OCI-LY3 (cell line): ENCODE measurements around the gene ZNF519.
A peak's percentile ranks its signal among the peaks of the same experiment; 100 is the strongest.
"Not testable (repeated sequence)": the region's sequence is repeated elsewhere in the genome, so short reads cannot be mapped to it uniquely, and the experiment has no call there.

Source experiments
- H2AFZ ChIP-seq: fragments of 200-600, 300-600 bp; shearing (Covaris generic); 2 replicates; pipeline ENCODE4 v1.6.0; 2014; ENCODE audit warnings: antibody characterized with exemption, low read depth, low read length
- H3K27ac ChIP-seq: fragments of 200-600, 300-600 bp; sonication (generic); 2 replicates; pipeline ENCODE4 v1.5.1; 2014; ENCODE audit warnings: mild to moderate bottlenecking, low read length, moderate library complexity, mixed read lengths
- H3K27me3 ChIP-seq: fragments of 200-600, 300-600 bp; sonication (generic); 2 replicates; pipeline ENCODE4 v1.6.1; 2014; ENCODE audit warnings: low read depth, low read length, mixed read lengths
- H3K36me3 ChIP-seq: fragments of 200-600, 300-600 bp; sonication (generic); replicated peaks from 2 replicates; pipeline ENCODE3; 2014; ENCODE audit warnings: low read depth, low read length, mixed read lengths
- H3K4me1 ChIP-seq: fragments of 300-600, 200-600 bp; sonication (generic); 2 replicates; pipeline ENCODE4 v1.6.1; 2014; ENCODE audit warnings: low read length, mixed read lengths
- H3K4me2 ChIP-seq: fragments of 200-600, 300-600 bp; sonication (generic); 2 replicates; pipeline ENCODE4 v1.6.1; 2014; ENCODE audit warnings: low read length, mixed read lengths
- H3K4me3 ChIP-seq: fragments of 300-600, 200-600 bp; sonication (generic); 2 replicates; pipeline ENCODE4 v1.5.1; 2014; ENCODE audit warnings: antibody characterized with exemption, mild to moderate bottlenecking, low read length, moderate library complexity
- H3K79me2 ChIP-seq: fragments of 300-600, 200-600 bp; shearing (Covaris generic); 2 replicates; pipeline ENCODE4 v1.6.1; 2014; ENCODE audit warnings: mild to moderate bottlenecking, low read length, mixed read lengths
- H3K9ac ChIP-seq: fragments of 300-600, 200-600 bp; shearing (Covaris generic); 2 replicates; pipeline ENCODE4 v1.6.0; 2014; ENCODE audit warnings: mild to moderate bottlenecking, low read length, moderate library complexity
- H3K9me3 ChIP-seq: fragments of 200-600, 300-600 bp; shearing (Covaris generic); 2 replicates; pipeline ENCODE4 v1.6.1; 2014; ENCODE audit warnings: low read length, mixed read lengths; ENCODE audit not compliant: insufficient read depth
- H4K20me1 ChIP-seq: fragments of 200-600, 300-600 bp; sonication (generic); 2 replicates; pipeline ENCODE4 v1.6.1; 2016; ENCODE audit warnings: low read length, mixed read lengths; ENCODE audit not compliant: insufficient read depth
- EZH2phosphoT487 ChIP-seq: fragments of 200-600 bp; shearing (Covaris generic); IDR thresholded peaks from 2 replicates; pipeline ENCODE4 v1.6.1; 2018; ENCODE audit warnings: antibody characterized with exemption, mixed run types, low read depth
- TF ChIP-seq, protein P1 (sequence below): fragments of 200-600, 300-600 bp; sonication (generic); IDR thresholded peaks from 2 replicates; pipeline ENCODE4 v1.5.1; 2014; ENCODE audit warnings: antibody characterized with exemption, low read length, low read depth

Gene ZNF519

DNA sequence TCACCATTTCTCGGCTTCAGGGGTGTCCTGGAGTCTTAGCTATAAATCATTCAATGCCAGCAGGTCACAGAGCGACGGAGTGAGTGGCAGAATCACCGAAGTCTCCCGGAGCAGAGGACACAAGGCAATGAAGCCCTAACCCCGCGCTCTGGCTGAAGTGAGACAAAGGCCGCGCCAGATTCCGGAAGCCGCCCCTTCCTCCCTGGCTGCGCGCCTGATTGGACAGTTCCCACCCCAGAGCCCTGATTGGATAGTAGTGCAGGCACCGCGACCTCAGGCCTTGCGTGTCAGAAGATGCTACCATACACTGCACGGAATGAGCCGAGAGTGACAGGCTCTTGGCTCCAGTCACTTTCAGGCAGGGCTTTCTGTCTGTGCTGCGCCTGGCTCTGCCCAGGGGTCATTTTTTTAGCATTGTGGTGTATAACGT, at the start of gene ZNF519:
Gene ZNF519, minus strand, starts transcription at position 165 of the 430 bp plus-strand sequence. Its CDS starts 158 bp downstream, at position 7.
- H3K79me2 ChIP-seq = peaks cover 48% of the 10 kb centered on the region
- H3K9ac ChIP-seq = peak within 1 kb of the TSS; percentile 71
- not testable (repeated sequence) for H3K9me3 ChIP-seq, H3K36me3 ChIP-seq, H3K4me1 ChIP-seq, H3K27me3 ChIP-seq, H4K20me1 ChIP-seq
- H3K4me2 ChIP-seq = peak within 1 kb of the TSS; percentile 81
- H3K27ac ChIP-seq = peak within 1 kb of the TSS; percentile 12; the same call in 1 of the 2 replicates
- H3K4me3 ChIP-seq = peak within 1 kb of the TSS; percentile 81
- peak within 1 kb of the TSS; percentile 77; the same call in 1 of the 2 replicates for H2AFZ ChIP-seq

DNA sequence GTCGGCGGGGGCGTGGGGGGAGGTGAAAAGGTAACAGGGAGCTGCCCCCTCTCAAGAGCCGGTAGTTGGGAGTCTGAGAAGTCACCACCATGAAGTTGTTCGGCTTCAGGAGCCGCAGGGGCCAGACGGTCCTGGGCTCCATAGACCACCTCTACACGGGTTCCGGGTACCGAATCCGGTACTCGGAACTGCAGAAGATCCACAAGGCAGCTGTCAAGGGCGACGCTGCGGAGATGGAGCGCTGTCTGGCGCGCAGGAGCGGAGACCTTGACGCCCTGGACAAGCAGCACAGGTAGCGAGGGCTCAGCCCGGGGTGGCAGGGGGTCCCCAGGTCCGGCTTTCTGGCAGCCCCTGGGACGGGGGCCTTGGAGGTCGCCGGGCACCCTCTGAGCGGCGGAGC, 47.1 kb upstream of the ZNF519 start:
- peak overlapping the region; percentile 92 for H3K4me3 ChIP-seq

DNA sequence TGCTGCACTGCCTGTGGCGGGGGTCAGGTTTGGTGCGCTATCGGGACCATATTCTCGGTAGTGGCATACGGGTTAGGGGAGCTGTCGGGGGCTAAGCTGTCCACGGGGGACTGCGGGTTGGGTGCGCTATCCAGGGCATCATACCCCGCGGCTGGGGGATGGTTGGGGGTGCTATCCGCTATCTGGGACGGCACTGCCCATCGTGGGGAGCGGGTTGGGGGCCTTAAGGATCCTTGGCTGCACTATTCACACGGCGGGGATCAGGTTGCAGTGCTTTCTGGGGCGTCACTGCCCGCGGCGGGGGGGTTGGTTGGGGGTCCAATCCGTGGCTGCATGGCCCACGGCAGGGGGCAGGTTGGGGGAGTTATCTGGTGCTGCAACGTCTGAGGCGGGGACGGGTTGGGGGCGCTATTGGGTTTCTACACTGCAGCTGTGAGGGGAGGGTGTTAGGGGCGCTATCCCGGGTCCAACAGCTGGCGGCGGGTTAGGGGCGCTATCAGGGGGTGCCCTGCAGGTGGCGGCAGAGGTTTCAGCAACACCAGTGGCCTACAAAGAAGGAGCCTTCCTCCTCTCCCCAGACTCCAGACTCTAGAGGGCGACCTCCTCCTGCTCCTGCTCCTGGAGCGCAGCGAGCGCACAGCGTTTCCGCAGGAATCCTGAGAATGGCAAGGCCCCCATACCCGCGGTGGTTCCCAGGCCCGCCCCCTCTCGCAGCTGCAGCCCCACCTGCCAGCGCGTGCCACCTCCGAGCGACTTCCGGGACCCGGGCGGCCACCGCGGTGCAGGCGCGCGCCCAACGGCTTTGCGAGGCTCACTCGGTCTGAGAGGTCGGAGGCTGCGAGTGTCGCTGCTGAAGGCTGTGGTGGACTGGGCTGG, 46.3 kb upstream of the ZNF519 start:
- Histone ChIP-seq H3K4me2 (peak overlapping the region; percentile 87), H2AFZ (peak overlapping the region; percentile 70; the same call in 1 of the 2 replicates)
- TF ChIP-seq, protein P1, sequence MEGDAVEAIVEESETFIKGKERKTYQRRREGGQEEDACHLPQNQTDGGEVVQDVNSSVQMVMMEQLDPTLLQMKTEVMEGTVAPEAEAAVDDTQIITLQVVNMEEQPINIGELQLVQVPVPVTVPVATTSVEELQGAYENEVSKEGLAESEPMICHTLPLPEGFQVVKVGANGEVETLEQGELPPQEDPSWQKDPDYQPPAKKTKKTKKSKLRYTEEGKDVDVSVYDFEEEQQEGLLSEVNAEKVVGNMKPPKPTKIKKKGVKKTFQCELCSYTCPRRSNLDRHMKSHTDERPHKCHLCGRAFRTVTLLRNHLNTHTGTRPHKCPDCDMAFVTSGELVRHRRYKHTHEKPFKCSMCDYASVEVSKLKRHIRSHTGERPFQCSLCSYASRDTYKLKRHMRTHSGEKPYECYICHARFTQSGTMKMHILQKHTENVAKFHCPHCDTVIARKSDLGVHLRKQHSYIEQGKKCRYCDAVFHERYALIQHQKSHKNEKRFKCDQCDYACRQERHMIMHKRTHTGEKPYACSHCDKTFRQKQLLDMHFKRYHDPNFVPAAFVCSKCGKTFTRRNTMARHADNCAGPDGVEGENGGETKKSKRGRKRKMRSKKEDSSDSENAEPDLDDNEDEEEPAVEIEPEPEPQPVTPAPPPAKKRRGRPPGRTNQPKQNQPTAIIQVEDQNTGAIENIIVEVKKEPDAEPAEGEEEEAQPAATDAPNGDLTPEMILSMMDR = peak; percentile 68

More for the DNA sequence above, 47.1 kb upstream of the ZNF519 start:
- Histone ChIP-seq H3K36me3 (no peaks in the 10 kb centered on the region), H3K79me2 (no peaks in the 10 kb centered on the region), H4K20me1 (no peaks in the 10 kb centered on the region), H3K4me1 (no peaks in the 10 kb centered on the region), H3K4me2 (peak overlapping the region; percentile 87), H3K9ac (peak overlapping the region; percentile 75), H3K27ac (no peak overlapping the region), H3K27me3 (no peaks in the 10 kb centered on the region), H2AFZ (peak overlapping the region; percentile 70; the same call in 1 of the 2 replicates), H3K9me3 (no peaks in the 10 kb centered on the region)
- TF ChIP-seq, protein P1 = no peak
- no peak for TF ChIP-seq EZH2phosphoT487

DNA sequence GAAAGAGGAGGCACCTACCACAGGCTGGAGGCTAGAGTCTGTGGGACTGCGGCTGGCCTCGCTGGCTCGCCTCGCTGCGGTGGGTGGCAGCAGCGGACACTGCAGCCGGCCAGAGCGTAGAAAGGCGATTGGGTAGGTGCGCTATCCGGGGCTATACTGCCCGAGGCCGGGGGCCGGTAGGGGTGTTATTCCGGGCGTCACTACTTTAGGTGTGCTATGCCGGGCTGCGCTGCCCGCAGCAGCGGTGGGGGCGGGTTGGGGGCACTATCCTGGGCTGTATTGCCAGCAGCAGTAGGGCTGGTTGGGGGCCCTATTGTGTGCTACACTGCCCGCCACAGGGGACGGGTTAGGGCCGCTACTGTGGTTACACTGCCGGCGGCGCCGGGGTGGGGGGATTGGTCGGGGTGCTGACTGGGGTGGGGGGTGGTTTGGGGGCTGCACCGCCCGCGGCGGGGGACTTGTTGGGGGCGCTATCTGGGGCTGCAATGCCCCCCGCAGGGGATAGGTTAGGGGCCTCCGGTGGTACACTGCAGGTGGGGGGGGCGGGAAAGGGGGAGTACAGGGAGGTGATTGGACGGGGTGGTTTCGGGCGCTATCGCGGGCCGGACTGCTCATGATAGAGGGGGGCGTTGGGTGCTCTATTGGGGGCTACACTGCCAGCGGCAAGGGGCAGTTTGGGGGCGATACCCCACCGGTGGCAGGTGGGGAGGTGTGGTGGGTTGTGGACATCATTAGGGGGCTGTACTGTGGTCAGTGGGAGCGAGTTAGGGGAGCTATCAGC, 45.5 kb upstream of the ZNF519 start:
- H3K4me3 ChIP-seq, H2AFZ ChIP-seq, H3K4me1 ChIP-seq, H3K27ac ChIP-seq, H3K79me2 ChIP-seq, H3K9ac ChIP-seq, H3K4me2 ChIP-seq, H3K36me3 ChIP-seq, H4K20me1 ChIP-seq, H3K9me3 ChIP-seq, H3K27me3 ChIP-seq: not testable (repeated sequence)

More for the DNA sequence above, 46.3 kb upstream of the ZNF519 start:
- not testable (repeated sequence) for H3K27ac ChIP-seq, H3K79me2 ChIP-seq, H4K20me1 ChIP-seq, H3K9me3 ChIP-seq, H3K4me1 ChIP-seq, H3K36me3 ChIP-seq, H3K27me3 ChIP-seq
- peak overlapping the region; percentile 75 for H3K9ac ChIP-seq
- H3K4me3 ChIP-seq = peak overlapping the region; percentile 92

DNA sequence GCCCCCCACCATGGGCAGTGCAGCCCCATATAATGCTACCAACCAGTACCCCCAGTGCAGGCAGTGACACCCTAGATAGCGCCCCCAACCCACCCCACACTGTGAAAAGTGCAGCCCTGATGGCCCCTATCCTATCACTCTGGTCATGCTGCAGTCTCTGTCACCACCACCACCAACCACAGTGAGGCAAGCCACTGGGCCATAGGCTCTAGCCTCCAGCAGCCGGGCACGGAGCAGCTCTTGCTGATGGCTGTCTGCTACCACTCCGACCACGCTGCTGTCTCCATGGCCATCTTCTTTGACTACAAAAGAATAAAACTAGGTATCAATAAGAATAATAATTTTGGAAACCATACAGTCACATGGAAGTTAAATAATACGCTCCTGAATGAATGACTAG, 43.2 kb upstream of the ZNF519 start:
- H3K4me1 ChIP-seq, H3K4me3 ChIP-seq, H3K36me3 ChIP-seq, H3K4me2 ChIP-seq, H4K20me1 ChIP-seq, H3K9me3 ChIP-seq, H3K27ac ChIP-seq, H3K79me2 ChIP-seq, H3K9ac ChIP-seq, H3K27me3 ChIP-seq, H2AFZ ChIP-seq: not testable (repeated sequence)
